Tibial artery (tissue), 4 donors: Measurements from ENCODE around the gene CERT1.

ENCODE experiments used
- DNase-seq, 2 donors: peaks; one replicate each; pipeline ENCODE4 v3.0.0-alpha.2; 2019
- H3K27ac ChIP-seq, 2 donors: fragments of 200-600 bp; sonication (generic) in 1 of 2; 1 replicate in 1 of 2; 2 replicates in 1 of 2; pipeline ENCODE4 v1.5.1; 2018 to 2019; ENCODE audit warnings: mild to moderate bottlenecking in 1 of 2
- H3K27me3 ChIP-seq, 2 donors: fragments of 200-600 bp; sonication (generic) in 1 of 2; one replicate each; pipeline versions ENCODE4 v1.5.1 to v1.6.0; 2016 to 2019
- H3K36me3 ChIP-seq, 3 donors: fragments of 200-600 bp; sonication (generic) in 2 of 3; one replicate each; pipeline ENCODE4 v1.5.1; 2016 to 2019; ENCODE audit warnings: mild to moderate bottlenecking in 2 of 3
- H3K4me1 ChIP-seq, 4 donors: fragments of 200-600 bp; sonication (generic) in 2 of 4; 1 replicate in 3 of 4; 2 replicates in 1 of 4; pipeline ENCODE4 v1.5.1; 2016 to 2019
- H3K4me3 ChIP-seq, 2 donors: fragments of 200-600 bp; sonication (generic) in 1 of 2; 1 replicate in 1 of 2; 2 replicates in 1 of 2; pipeline ENCODE4 v1.5.1; 2018 to 2019; ENCODE audit warnings: mild to moderate bottlenecking in 2 of 2
- H3K9me3 ChIP-seq, 3 donors: fragments of 200-600 bp; sonication (generic) in 1 of 3; one replicate each; pipeline ENCODE4 v1.5.1; 2016 to 2019
- intact Hi-C: fragments of 100-400 bp; cut with DNase I; formaldehyde crosslinking; loops from one replicate; pipeline ENCODE4 v1.15.0; 2023; ENCODE audit warnings: low total_unique reads
- TF ChIP-seq, protein P1 (sequence below), 2 experiments: fragments of 200-600 bp in 1 of 2; fragments of 450-650 bp in 1 of 2; IDR thresholded peaks; one replicate each; pipeline ENCODE4 v1.5.1; 2017 to 2019; ENCODE audit warnings: antibody characterized with exemption in 2 of 2, mild to moderate bottlenecking in 1 of 2, moderate library complexity in 1 of 2

The CERT1 gene

GRCh38 chr5:75361310-75361709 lies 150.1 kb downstream of the CERT1 start:
- TF ChIP-seq, protein P1, sequence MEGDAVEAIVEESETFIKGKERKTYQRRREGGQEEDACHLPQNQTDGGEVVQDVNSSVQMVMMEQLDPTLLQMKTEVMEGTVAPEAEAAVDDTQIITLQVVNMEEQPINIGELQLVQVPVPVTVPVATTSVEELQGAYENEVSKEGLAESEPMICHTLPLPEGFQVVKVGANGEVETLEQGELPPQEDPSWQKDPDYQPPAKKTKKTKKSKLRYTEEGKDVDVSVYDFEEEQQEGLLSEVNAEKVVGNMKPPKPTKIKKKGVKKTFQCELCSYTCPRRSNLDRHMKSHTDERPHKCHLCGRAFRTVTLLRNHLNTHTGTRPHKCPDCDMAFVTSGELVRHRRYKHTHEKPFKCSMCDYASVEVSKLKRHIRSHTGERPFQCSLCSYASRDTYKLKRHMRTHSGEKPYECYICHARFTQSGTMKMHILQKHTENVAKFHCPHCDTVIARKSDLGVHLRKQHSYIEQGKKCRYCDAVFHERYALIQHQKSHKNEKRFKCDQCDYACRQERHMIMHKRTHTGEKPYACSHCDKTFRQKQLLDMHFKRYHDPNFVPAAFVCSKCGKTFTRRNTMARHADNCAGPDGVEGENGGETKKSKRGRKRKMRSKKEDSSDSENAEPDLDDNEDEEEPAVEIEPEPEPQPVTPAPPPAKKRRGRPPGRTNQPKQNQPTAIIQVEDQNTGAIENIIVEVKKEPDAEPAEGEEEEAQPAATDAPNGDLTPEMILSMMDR (IDR thresholded peaks at IDR 0.05): no peak
- H3K27me3 ChIP-seq: no peaks in the 10 kb centered on the region
- peaks cover 31 to 51% (median 33%) of the 10 kb centered on the region in 3 donors for H3K36me3 ChIP-seq
- no peak for DNase-seq
- intact Hi-C loops: no loop called here
- no peak overlapping the region for H3K4me3 ChIP-seq
- no peak overlapping the region for H3K27ac ChIP-seq
- no peaks in the 10 kb centered on the region for H3K9me3 ChIP-seq
- H3K4me1 ChIP-seq: no peaks in the 10 kb centered on the region

GRCh38 chr5:75358117-75358516 lies 153.3 kb downstream of the CERT1 start:
- Histone ChIP-seq H3K9me3 (no peaks in the 10 kb centered on the region), H3K4me3 (no peak overlapping the region), H3K4me1 (no peaks in the 10 kb centered on the region), H3K27ac (no peak overlapping the region), H3K36me3 (peaks cover 56 to 72% (median 62%) of the 10 kb centered on the region in 3 donors), H3K27me3 (no peaks in the 10 kb centered on the region)
- TF ChIP-seq, protein P1 (IDR thresholded peaks at IDR 0.05): no peak
- DNase-seq: no peak
- intact Hi-C loops: no loop called here

- H3K36me3 ChIP-seq: peaks cover 62 to 84% (median 73%) of the 10 kb centered on the region in 3 donors
- no peak for DNase-seq
- intact Hi-C loops: no loop called here
- no peaks in the 10 kb centered on the region for H3K27me3 ChIP-seq
- no peak overlapping the region for H3K27ac ChIP-seq
- H3K4me3 ChIP-seq: no peak overlapping the region
- no peaks in the 10 kb centered on the region for H3K9me3 ChIP-seq
- TF ChIP-seq, protein P1 (IDR thresholded peaks at IDR 0.05): no peak
- no peaks in the 10 kb centered on the region for H3K4me1 ChIP-seq
Observed at GRCh38 chr5:75356719-75357118, 154.7 kb downstream of the CERT1 start.

GRCh38 chr5:75355236-75355635 lies 156.2 kb downstream of the CERT1 start:
- intact Hi-C loops: no loop called here
- no peak for DNase-seq
- TF ChIP-seq, protein P1 (IDR thresholded peaks at IDR 0.05): no peak
- no peak overlapping the region for H3K27ac ChIP-seq
- no peak overlapping the region for H3K4me3 ChIP-seq
- no peaks in the 10 kb centered on the region for H3K9me3 ChIP-seq
- H3K4me1 ChIP-seq: no peaks in the 10 kb centered on the region
- peaks cover 73 to 86% (median 85%) of the 10 kb centered on the region in 3 donors for H3K36me3 ChIP-seq
- no peaks in the 10 kb centered on the region for H3K27me3 ChIP-seq

DNA sequence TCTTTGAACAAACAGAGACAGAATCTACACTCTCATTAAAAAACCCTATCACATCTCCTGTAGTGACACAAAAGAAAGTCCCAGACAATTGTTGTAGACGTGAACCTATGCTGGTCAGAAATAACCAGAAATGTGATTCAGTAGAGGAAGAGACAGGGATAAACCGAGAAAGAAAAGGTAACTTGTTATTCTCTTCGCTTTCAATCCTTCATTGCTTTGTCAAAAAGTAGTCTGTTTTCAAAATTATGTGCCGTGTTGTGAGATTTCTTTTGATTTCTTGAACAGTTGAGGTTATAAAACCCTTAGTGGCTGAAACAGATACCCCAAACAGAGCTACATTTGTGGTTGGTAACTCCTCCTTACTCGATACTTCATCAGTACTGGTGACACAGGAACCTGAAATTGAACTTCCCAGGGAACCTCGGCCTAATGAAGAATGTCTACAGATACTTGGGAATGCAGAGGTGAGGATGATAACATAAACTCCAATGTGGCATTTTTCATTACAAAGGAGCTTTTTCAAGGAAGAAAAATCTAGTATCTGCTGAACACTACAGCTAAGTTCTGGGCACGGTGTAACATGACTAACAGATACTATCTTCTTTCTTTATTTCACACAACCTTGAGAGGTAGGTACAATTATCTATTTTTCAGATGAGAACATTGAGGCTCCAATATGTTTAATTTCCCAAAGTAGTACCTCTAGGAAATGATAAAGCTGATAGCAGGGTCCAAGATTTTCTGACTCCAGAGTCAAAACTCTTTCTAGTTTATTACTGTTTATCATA lies 160.1 kb downstream of the CERT1 start:
- Histone ChIP-seq H3K4me3 (no peak overlapping the region), H3K4me1 (no peaks in the 10 kb centered on the region), H3K27ac (no peak overlapping the region), H3K27me3 (no peaks in the 10 kb centered on the region), H3K9me3 (no peaks in the 10 kb centered on the region), H3K36me3 (peaks cover 69 to 88% (median 73%) of the 10 kb centered on the region in 3 donors)
- DNase-seq: no peak
- intact Hi-C loops: no loop called here
- TF ChIP-seq, protein P1 (IDR thresholded peaks at IDR 0.05): no peak
